ENCODE data around the gene ACSS2. TPM values are rescaled to one million over a fixed set of nuclear protein-coding genes. Genes with fewer than 3 reads are reported as not detected.
A peak's percentile ranks its signal among the peaks of the same experiment; 100 is the strongest.
"Not testable (repeated sequence)": the region's sequence is repeated elsewhere in the genome, so short reads cannot be mapped to it uniquely, and the experiment has no call there.

The ACSS2 gene
- polyA plus RNA-seq, 2 donors: 31.4 to 44.2 TPM

- Histone ChIP-seq H3K27me3 (ENCODE audit: control insufficient read depth in 1 of 2, insufficient read depth in 2 of 2, low read length in 2 of 2) (no peaks in the 10 kb centered on the region), H3K9me3 (ENCODE audit: control insufficient read depth in 2 of 2, insufficient read depth in 1 of 2, low read depth in 1 of 2, low read length in 1 of 2) (no peaks in the 10 kb centered on the region), H3K4me1 (ENCODE audit: control insufficient read depth in 2 of 2, insufficient read depth in 2 of 2, low read length in 1 of 2) (no peaks in the 10 kb centered on the region), H3K36me3 (ENCODE audit: control insufficient read depth in 2 of 2, insufficient read depth in 2 of 2, low read length in 1 of 2) (peaks cover 0 to 7% of the 10 kb centered on the region in 2 donors), H3K4me3 (ENCODE audit: low read depth in 1 of 2, low read length in 2 of 2) (no peak overlapping the region), H3K27ac (ENCODE audit: low read depth in 2 of 2, low read length in 1 of 2) (no peak overlapping the region)
- WGBS, 2 donors: 72 to 91% methylated on average over 3 of the region's 3 CpGs
Measured at GRCh38 chr20:34886122-34886521, 9.7 kb downstream of the ACSS2 start.

- no peak overlapping the region for H3K4me3 ChIP-seq (ENCODE audit: low read depth in 1 of 2, low read length in 2 of 2)
- H3K36me3 ChIP-seq (ENCODE audit: control insufficient read depth in 2 of 2, insufficient read depth in 2 of 2, low read length in 1 of 2): peaks cover 0 to 7% of the 10 kb centered on the region in 2 donors
- 47 to 49% methylated on average over 3 of the region's 3 CpGs for WGBS, 2 donors
- no peaks in the 10 kb centered on the region for H3K9me3 ChIP-seq (ENCODE audit: control insufficient read depth in 2 of 2, insufficient read depth in 1 of 2, low read depth in 1 of 2, low read length in 1 of 2)
- peaks cover 0 to under 1% of the 10 kb centered on the region in 2 donors for H3K4me1 ChIP-seq (ENCODE audit: control insufficient read depth in 2 of 2, insufficient read depth in 2 of 2, low read length in 1 of 2)
- no peak overlapping the region for H3K27ac ChIP-seq (ENCODE audit: low read depth in 2 of 2, low read length in 1 of 2)
- H3K27me3 ChIP-seq (ENCODE audit: control insufficient read depth in 1 of 2, insufficient read depth in 2 of 2, low read length in 2 of 2): no peaks in the 10 kb centered on the region
Measured at GRCh38 chr20:34887023-34887422, 10.6 kb downstream of the ACSS2 start.

DNA sequence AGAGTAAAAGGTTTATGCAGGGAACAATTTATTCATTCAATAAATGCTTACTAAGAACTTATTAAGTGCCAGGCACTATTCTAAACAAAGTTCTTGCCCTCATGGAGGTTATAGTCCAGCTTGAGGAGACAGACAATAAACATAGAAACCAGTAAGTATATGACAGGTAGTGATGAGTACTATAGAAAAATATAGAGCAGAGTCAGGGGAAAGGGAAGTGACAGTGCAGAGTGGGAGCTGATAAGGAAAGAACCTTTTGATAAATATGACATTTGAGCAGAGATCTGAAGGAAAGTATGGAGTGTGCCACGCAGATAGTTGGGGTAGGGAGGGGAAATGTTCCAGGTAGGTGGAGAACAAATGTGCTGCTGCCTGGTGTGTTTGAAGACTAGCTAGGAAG lies 12.1 kb downstream of the ACSS2 start:
- H3K4me3 ChIP-seq (ENCODE audit: low read depth in 1 of 2, low read length in 2 of 2): no peak overlapping the region
- no peak overlapping the region for H3K27ac ChIP-seq (ENCODE audit: low read depth in 2 of 2, low read length in 1 of 2)
- 81 to 82% methylated on average over 1 of the region's 1 CpG for WGBS, 2 donors
- no peaks in the 10 kb centered on the region for H3K9me3 ChIP-seq (ENCODE audit: control insufficient read depth in 2 of 2, insufficient read depth in 1 of 2, low read depth in 1 of 2, low read length in 1 of 2)
- peaks cover 0 to 6% of the 10 kb centered on the region in 2 donors for H3K36me3 ChIP-seq (ENCODE audit: control insufficient read depth in 2 of 2, insufficient read depth in 2 of 2, low read length in 1 of 2)
- peaks cover 0 to 2% of the 10 kb centered on the region in 2 donors for H3K4me1 ChIP-seq (ENCODE audit: control insufficient read depth in 2 of 2, insufficient read depth in 2 of 2, low read length in 1 of 2)
- no peaks in the 10 kb centered on the region for H3K27me3 ChIP-seq (ENCODE audit: control insufficient read depth in 1 of 2, insufficient read depth in 2 of 2, low read length in 2 of 2)

DNA sequence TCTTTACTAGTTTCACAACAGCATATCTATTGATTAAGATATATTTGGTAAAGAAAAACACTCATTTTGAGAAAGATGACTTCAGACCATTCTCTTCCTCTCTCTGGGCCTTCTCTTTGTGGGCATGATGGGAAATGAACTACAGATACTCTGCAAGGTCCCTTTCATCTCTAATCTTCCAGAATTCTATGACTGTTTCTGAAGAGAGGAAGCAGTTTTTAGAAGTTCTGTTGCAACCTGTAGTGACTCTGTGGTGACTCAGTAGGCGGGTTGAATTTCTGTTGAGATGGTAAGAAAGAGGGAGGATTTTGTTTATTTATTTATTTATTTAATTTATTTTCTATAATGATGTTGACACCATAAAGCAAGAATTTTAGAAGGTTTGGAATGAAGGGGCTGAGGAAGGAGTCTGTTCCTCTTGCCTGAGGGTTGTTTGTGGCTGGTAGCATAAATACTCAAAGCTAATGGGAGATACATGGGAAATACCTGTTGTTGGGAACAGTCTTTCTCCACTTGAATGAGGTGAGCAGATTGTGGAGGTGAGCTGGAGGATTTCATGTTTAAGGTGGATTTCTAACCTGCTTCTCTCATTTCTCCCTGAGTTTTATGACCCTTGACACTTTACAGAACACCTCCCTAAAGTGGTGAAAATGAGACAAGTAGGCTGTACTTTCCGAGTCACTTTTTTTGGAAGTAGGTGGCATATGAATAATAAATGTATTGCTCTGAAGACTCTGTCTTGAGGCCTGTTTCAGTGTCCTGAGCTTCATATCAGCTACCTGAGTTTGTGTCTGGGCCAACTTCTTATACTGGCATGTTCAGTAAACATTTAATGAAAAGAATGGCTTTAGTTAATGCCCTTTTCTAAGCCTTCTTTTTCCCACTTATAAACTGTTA lies 15.0 kb downstream of the ACSS2 start:
- Histone ChIP-seq H3K9me3 (ENCODE audit: control insufficient read depth in 2 of 2, insufficient read depth in 1 of 2, low read depth in 1 of 2, low read length in 1 of 2) (no peaks in the 10 kb centered on the region), H3K4me3 (ENCODE audit: low read depth in 1 of 2, low read length in 2 of 2) (no peak overlapping the region), H3K4me1 (ENCODE audit: control insufficient read depth in 2 of 2, insufficient read depth in 2 of 2, low read length in 1 of 2) (peaks cover 2 to 3% of the 10 kb centered on the region in 2 donors), H3K36me3 (ENCODE audit: control insufficient read depth in 2 of 2, insufficient read depth in 2 of 2, low read length in 1 of 2) (no peaks in the 10 kb centered on the region), H3K27ac (ENCODE audit: low read depth in 2 of 2, low read length in 1 of 2) (peak overlapping the region in 1 of 2 donors; percentile 51), H3K27me3 (ENCODE audit: control insufficient read depth in 1 of 2, insufficient read depth in 2 of 2, low read length in 2 of 2) (no peaks in the 10 kb centered on the region)
- WGBS, 2 donors: 67% methylated on average over 2 of the region's 2 CpGs

- Histone ChIP-seq H3K27me3 (ENCODE audit: control insufficient read depth in 1 of 2, insufficient read depth in 2 of 2, low read length in 2 of 2) (no peaks in the 10 kb centered on the region), H3K4me1 (ENCODE audit: control insufficient read depth in 2 of 2, insufficient read depth in 2 of 2, low read length in 1 of 2) (peaks cover 2 to 3% of the 10 kb centered on the region in 2 donors), H3K27ac (ENCODE audit: low read depth in 2 of 2, low read length in 1 of 2) (no peak overlapping the region), H3K36me3 (ENCODE audit: control insufficient read depth in 2 of 2, insufficient read depth in 2 of 2, low read length in 1 of 2) (no peaks in the 10 kb centered on the region), H3K4me3 (ENCODE audit: low read depth in 1 of 2, low read length in 2 of 2) (no peak overlapping the region), H3K9me3 (ENCODE audit: control insufficient read depth in 2 of 2, insufficient read depth in 1 of 2, low read depth in 1 of 2, low read length in 1 of 2) (no peaks in the 10 kb centered on the region)
- WGBS, 2 donors: 92 to 99% methylated on average over 2 of the region's 2 CpGs
Measured at GRCh38 chr20:34892671-34893070, 16.3 kb downstream of the ACSS2 start.

- H3K36me3 ChIP-seq (ENCODE audit: control insufficient read depth in 2 of 2, insufficient read depth in 2 of 2, low read length in 1 of 2): no peaks in the 10 kb centered on the region
- no peak overlapping the region for H3K4me3 ChIP-seq (ENCODE audit: low read depth in 1 of 2, low read length in 2 of 2)
- 24 to 29% methylated on average over 1 of the region's 1 CpG for WGBS, 2 donors
- no peaks in the 10 kb centered on the region for H3K9me3 ChIP-seq (ENCODE audit: control insufficient read depth in 2 of 2, insufficient read depth in 1 of 2, low read depth in 1 of 2, low read length in 1 of 2)
- H3K4me1 ChIP-seq (ENCODE audit: control insufficient read depth in 2 of 2, insufficient read depth in 2 of 2, low read length in 1 of 2): peaks cover 2 to 3% of the 10 kb centered on the region in 2 donors
- H3K27ac ChIP-seq (ENCODE audit: low read depth in 2 of 2, low read length in 1 of 2): no peak overlapping the region
- H3K27me3 ChIP-seq (ENCODE audit: control insufficient read depth in 1 of 2, insufficient read depth in 2 of 2, low read length in 2 of 2): no peaks in the 10 kb centered on the region
Measured at GRCh38 chr20:34894723-34895122, 18.3 kb downstream of the ACSS2 start.

DNA sequence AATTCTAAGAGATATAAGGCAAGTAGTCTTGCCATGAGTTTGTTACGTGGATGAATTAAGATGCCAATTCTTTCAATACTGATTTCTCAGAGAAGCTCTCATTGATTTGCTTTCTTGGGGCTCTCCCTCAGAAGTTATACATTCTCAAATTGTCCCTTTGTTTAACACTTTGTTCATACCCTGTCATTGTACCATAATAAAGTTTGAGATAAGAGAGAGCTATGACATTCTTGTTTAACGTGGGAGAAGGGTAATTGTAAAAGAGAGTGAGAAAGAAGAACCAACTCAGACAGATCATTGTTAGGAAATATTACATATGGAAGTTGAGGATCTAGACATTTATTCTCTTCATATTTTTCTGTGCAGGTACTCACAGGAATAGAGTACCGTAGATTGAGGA lies 19.1 kb downstream of the ACSS2 start:
- Histone ChIP-seq H3K27ac (ENCODE audit: low read depth in 2 of 2, low read length in 1 of 2) (no peak overlapping the region), H3K9me3 (ENCODE audit: control insufficient read depth in 2 of 2, insufficient read depth in 1 of 2, low read depth in 1 of 2, low read length in 1 of 2) (no peaks in the 10 kb centered on the region), H3K4me1 (ENCODE audit: control insufficient read depth in 2 of 2, insufficient read depth in 2 of 2, low read length in 1 of 2) (peaks cover 2 to 3% of the 10 kb centered on the region in 2 donors), H3K27me3 (ENCODE audit: control insufficient read depth in 1 of 2, insufficient read depth in 2 of 2, low read length in 2 of 2) (no peaks in the 10 kb centered on the region), H3K4me3 (ENCODE audit: low read depth in 1 of 2, low read length in 2 of 2) (no peak overlapping the region), H3K36me3 (ENCODE audit: control insufficient read depth in 2 of 2, insufficient read depth in 2 of 2, low read length in 1 of 2) (no peaks in the 10 kb centered on the region)
- WGBS, 2 donors: 69 to 84% methylated on average over 3 of the region's 3 CpGs

- H3K36me3 ChIP-seq (ENCODE audit: control insufficient read depth in 2 of 2, insufficient read depth in 2 of 2, low read length in 1 of 2): peaks cover 0 to under 1% of the 10 kb centered on the region in 2 donors
- no peaks in the 10 kb centered on the region for H3K27me3 ChIP-seq (ENCODE audit: control insufficient read depth in 1 of 2, insufficient read depth in 2 of 2, low read length in 2 of 2)
- no peak overlapping the region for H3K4me3 ChIP-seq (ENCODE audit: low read depth in 1 of 2, low read length in 2 of 2)
- H3K27ac ChIP-seq (ENCODE audit: low read depth in 2 of 2, low read length in 1 of 2): no peak overlapping the region
- peaks cover 2 to 3% of the 10 kb centered on the region in 2 donors for H3K4me1 ChIP-seq (ENCODE audit: control insufficient read depth in 2 of 2, insufficient read depth in 2 of 2, low read length in 1 of 2)
- WGBS, 2 donors: 22 to 32% methylated on average over 1 of the region's 1 CpG
- no peaks in the 10 kb centered on the region for H3K9me3 ChIP-seq (ENCODE audit: control insufficient read depth in 2 of 2, insufficient read depth in 1 of 2, low read depth in 1 of 2, low read length in 1 of 2)
Measured at GRCh38 chr20:34896086-34896621, 19.7 kb downstream of the ACSS2 start.

- not testable (repeated sequence) for H3K9me3 ChIP-seq (ENCODE audit: control insufficient read depth in 2 of 2, insufficient read depth in 1 of 2, low read depth in 1 of 2, low read length in 1 of 2); H3K27me3 ChIP-seq (ENCODE audit: control insufficient read depth in 1 of 2, insufficient read depth in 2 of 2, low read length in 2 of 2); H3K27ac ChIP-seq (ENCODE audit: low read depth in 2 of 2, low read length in 1 of 2); H3K4me1 ChIP-seq (ENCODE audit: control insufficient read depth in 2 of 2, insufficient read depth in 2 of 2, low read length in 1 of 2); H3K4me3 ChIP-seq (ENCODE audit: low read depth in 1 of 2, low read length in 2 of 2); H3K36me3 ChIP-seq (ENCODE audit: control insufficient read depth in 2 of 2, insufficient read depth in 2 of 2, low read length in 1 of 2)
- WGBS, 2 donors: 89 to 100% methylated on average over 1 to 3 of the region's 3 CpGs
Measured at GRCh38 chr20:34898129-34898528, 21.7 kb downstream of the ACSS2 start.

DNA sequence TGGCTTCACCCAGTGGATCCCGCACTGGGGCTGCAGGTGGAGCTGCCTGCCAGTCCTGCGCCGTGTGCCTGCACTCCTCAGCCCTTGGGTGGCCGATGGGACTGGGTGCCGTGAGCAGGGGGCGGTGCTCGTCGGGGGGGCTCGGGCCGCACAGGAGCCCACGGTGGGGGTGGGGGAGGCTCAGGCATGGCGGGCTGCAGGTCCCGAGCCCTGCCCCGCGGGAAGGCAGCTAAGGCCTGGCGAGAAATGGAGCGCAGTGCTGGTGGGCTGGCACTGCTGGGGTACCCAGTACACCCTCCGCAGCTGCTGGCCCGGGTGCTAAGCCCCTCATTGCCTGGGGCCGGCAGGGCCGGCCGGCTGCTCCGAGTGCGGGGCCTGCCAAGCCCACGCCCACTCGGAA lies 22.3 kb downstream of the ACSS2 start:
- not testable (repeated sequence) for H3K9me3 ChIP-seq (ENCODE audit: control insufficient read depth in 2 of 2, insufficient read depth in 1 of 2, low read depth in 1 of 2, low read length in 1 of 2); H3K4me3 ChIP-seq (ENCODE audit: low read depth in 1 of 2, low read length in 2 of 2); H3K27me3 ChIP-seq (ENCODE audit: control insufficient read depth in 1 of 2, insufficient read depth in 2 of 2, low read length in 2 of 2); H3K4me1 ChIP-seq (ENCODE audit: control insufficient read depth in 2 of 2, insufficient read depth in 2 of 2, low read length in 1 of 2); H3K36me3 ChIP-seq (ENCODE audit: control insufficient read depth in 2 of 2, insufficient read depth in 2 of 2, low read length in 1 of 2); H3K27ac ChIP-seq (ENCODE audit: low read depth in 2 of 2, low read length in 1 of 2)
- 90 to 94% methylated on average over 13 to 26 of the region's 26 CpGs for WGBS, 2 donors
